CD14-positive monocyte (primary cell): ENCODE data around the gene TDRD3. TPM values are rescaled to one million over a fixed set of nuclear protein-coding genes. Genes with fewer than 3 reads are reported as not detected.

Experiments used
- DNase-seq, 3 donors: peaks; one replicate each; pipeline ENCODE4 v3.0.0-alpha.2; 2011 to 2022
- H2AFZ ChIP-seq: 2 replicates; pipeline ENCODE4 v1.6.0; 2012; ENCODE audit warnings: mild to moderate bottlenecking, low read depth, low read length, inconsistent platforms; ENCODE audit not compliant: insufficient read depth, poor library complexity, severe bottlenecking
- H3K27ac ChIP-seq, 2 donors: 1 replicate in 1 of 2; 2 replicates in 1 of 2; pipeline ENCODE4 v1.5.1; 2012 to 2013; ENCODE audit warnings: low read length in 2 of 2, control low read depth in 1 of 2, inconsistent platforms in 1 of 2, low read depth in 1 of 2, mild to moderate bottlenecking in 1 of 2
- H3K27me3 ChIP-seq, 2 donors: one replicate each; pipeline versions ENCODE4 v1.6.0 to v1.6.1; 2011 to 2013; ENCODE audit warnings: low read length in 2 of 2; ENCODE audit not compliant: control insufficient read depth in 2 of 2, insufficient read depth in 2 of 2
- H3K36me3 ChIP-seq, 2 donors: replicated peaks in 1 of 2; 1 replicate in 1 of 2; 2 replicates in 1 of 2; pipeline versions ENCODE4 v1.5.1 to v1.6.1; 2012 to 2013; ENCODE audit warnings: low read length in 2 of 2, control low read depth in 1 of 2, inconsistent platforms in 1 of 2, mild to moderate bottlenecking in 1 of 2; ENCODE audit not compliant: insufficient read depth in 2 of 2, control insufficient read depth in 1 of 2
- H3K4me1 ChIP-seq, 2 donors: 1 replicate in 1 of 2; 2 replicates in 1 of 2; pipeline versions ENCODE4 v1.5.1 to v1.6.1; 2012 to 2013; ENCODE audit warnings: low read length in 2 of 2, control low read depth in 1 of 2, inconsistent platforms in 1 of 2, mild to moderate bottlenecking in 1 of 2, moderate library complexity in 1 of 2; ENCODE audit not compliant: insufficient read depth in 2 of 2, control insufficient read depth in 1 of 2
- H3K4me2 ChIP-seq: replicated peaks from 2 replicates; pipeline ENCODE3; 2012; ENCODE audit warnings: low read length, moderate library complexity, mild to moderate bottlenecking; ENCODE audit not compliant: poor library complexity, severe bottlenecking; ENCODE audit errors: extremely low read depth
- H3K4me3 ChIP-seq, 3 experiments: fragments of 200-600 bp in 1 of 3; sonication (generic) in 1 of 3; replicated peaks in 1 of 3; 1 replicate in 2 of 3; 2 replicates in 1 of 3; pipeline ENCODE4 v1.5.1; 2011 to 2013; ENCODE audit warnings: low read length in 3 of 3, mild to moderate bottlenecking in 3 of 3, control low read depth in 2 of 3, low read depth in 2 of 3, inconsistent platforms in 1 of 3, moderate library complexity in 1 of 3
- H3K79me2 ChIP-seq: 2 replicates; pipeline ENCODE4 v1.6.0; 2012; ENCODE audit warnings: mild to moderate bottlenecking, control low read depth, inconsistent platforms, low read length, moderate library complexity; ENCODE audit not compliant: insufficient read depth
- H3K9ac ChIP-seq: 2 replicates; pipeline ENCODE4 v1.6.0; 2017; ENCODE audit warnings: low read length, mild to moderate bottlenecking; ENCODE audit not compliant: insufficient read depth, poor library complexity, severe bottlenecking
- H3K9me3 ChIP-seq, 2 donors: replicated peaks in 1 of 2; 1 replicate in 1 of 2; 2 replicates in 1 of 2; pipeline versions ENCODE4 v1.5.1 to v1.6.1; 2012 to 2013; ENCODE audit warnings: low read length in 2 of 2, control low read depth in 1 of 2; ENCODE audit not compliant: control insufficient read depth in 1 of 2, insufficient read depth in 1 of 2
- H4K20me1 ChIP-seq: 2 replicates; pipeline ENCODE4 v1.6.0; 2012; ENCODE audit warnings: mild to moderate bottlenecking, low read length, control low read depth, moderate library complexity; ENCODE audit not compliant: insufficient read depth
- H3K27ac Mint-ChIP-seq, 7 donors: one replicate each; pipeline ENCODE4 v1.8.0; 2020; ENCODE audit warnings: mild to moderate bottlenecking in 7 of 7, mixed read lengths in 7 of 7, moderate library complexity in 6 of 7, inconsistent platforms in 2 of 7
- H3K27me3 Mint-ChIP-seq, 3 donors: one replicate each; pipeline ENCODE4 v1.8.0; 2021 to 2022; ENCODE audit warnings: low read depth in 3 of 3, mild to moderate bottlenecking in 3 of 3, mixed read lengths in 3 of 3, moderate library complexity in 3 of 3, inconsistent platforms in 1 of 3
- H3K36me3 Mint-ChIP-seq, 2 donors: one replicate each; pipeline ENCODE4 v1.8.0; 2020; ENCODE audit warnings: mixed read lengths in 2 of 2, inconsistent platforms in 1 of 2, mild to moderate bottlenecking in 1 of 2
- H3K4me1 Mint-ChIP-seq: one replicate; pipeline ENCODE4 v1.8.0; 2020; ENCODE audit warnings: mild to moderate bottlenecking, mixed read lengths
- H3K4me3 Mint-ChIP-seq, 2 donors: one replicate each; pipeline ENCODE4 v1.8.0; 2020; ENCODE audit warnings: mild to moderate bottlenecking in 2 of 2, mixed read lengths in 2 of 2, moderate library complexity in 1 of 2
- H3K9me3 Mint-ChIP-seq, 7 donors: one replicate each; pipeline ENCODE4 v1.8.0; 2020 to 2022; ENCODE audit warnings: mixed read lengths in 7 of 7, mild to moderate bottlenecking in 6 of 7, moderate library complexity in 6 of 7, inconsistent platforms in 2 of 7
- WGBS: methylation state at CpG from one replicate; pipeline ENCODE4 v1.1.5; 2013; ENCODE audit warnings: missing lambda C conversion rate; ENCODE audit not compliant: insufficient coverage; 5-methylcytosine and 5-hydroxymethylcytosine counted together
- intact Hi-C, 2 donors: fragments of 100-400 bp; cut with micrococcal nuclease; formaldehyde crosslinking; loops; one replicate each; pipeline versions ENCODE4 v1.15.0 to v1.15.1; 2023
- polyA plus RNA-seq, 3 donors: library from polyadenylated mRNA; depleted of rRNA in 1 of 3; unstranded in 2 of 3; stranded (reverse) in 1 of 3; fragments of 300-500 nt in 2 of 3; fragments of >200 nt in 1 of 3; fragmentation: Illumina TruSeq in 2 of 3; gene quantifications; 1 replicate in 2 of 3; 2 replicates in 1 of 3; pipeline ENCODE4 v1.2.3, GENCODE V29; 2012 to 2021
- TF ChIP-seq, protein P1 (sequence below): fragments of 200-600 bp; IDR thresholded peaks from one replicate; pipeline ENCODE4 v1.8.0; 2022; ENCODE audit warnings: antibody characterized with exemption, mild to moderate bottlenecking

TDRD3 gene
- polyA plus RNA-seq, 3 donors, result 2.7 to 4.8 (median 4.7) TPM

DNA sequence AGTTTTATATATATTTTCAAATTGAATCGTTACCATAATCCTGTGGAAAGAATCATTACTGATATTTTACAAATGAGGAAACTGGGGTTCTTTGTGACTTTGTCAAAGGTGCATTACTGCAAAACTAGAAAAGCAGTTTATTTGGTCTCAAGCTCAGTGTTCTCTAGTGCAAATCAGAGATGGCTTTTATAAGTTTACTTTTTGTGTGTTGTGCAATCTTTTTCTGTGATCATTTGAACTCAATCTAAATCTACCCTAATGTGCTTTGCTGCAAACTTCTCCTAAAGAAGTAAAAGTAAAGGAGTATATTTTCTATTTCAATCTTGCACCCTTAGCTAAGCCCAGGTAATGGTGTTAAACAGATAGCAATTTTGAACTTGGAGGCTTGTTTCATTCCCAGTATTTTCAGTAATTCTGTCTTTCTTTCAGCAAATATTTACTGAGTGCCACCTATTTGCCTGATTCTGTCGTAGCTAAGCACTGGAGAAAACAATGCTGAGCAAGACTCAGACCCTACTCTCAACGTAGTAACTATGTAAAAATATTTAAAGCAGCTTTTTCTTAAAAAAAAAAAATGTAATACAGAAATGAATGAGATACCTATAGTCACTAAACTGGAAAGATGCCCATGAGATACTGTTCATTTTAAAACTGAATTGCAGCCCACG is 124.0 kb downstream of the TDRD3 start:
- H3K4me3 Mint-ChIP-seq, result no peak overlapping the region
- peaks cover 11 to 15% of the 10 kb centered on the region in 2 donors for H3K36me3 Mint-ChIP-seq
- Histone ChIP-seq H3K9me3 (no peaks in the 10 kb centered on the region), H3K27ac (no peak overlapping the region), H3K4me1 (no peaks in the 10 kb centered on the region), H3K9ac (no peak overlapping the region), H3K4me2 (no peak overlapping the region), H3K79me2 (no peaks in the 10 kb centered on the region), H3K4me3 (no peak overlapping the region), H4K20me1 (no peaks in the 10 kb centered on the region), H2AFZ (no peak overlapping the region), H3K27me3 (no peaks in the 10 kb centered on the region), H3K36me3 (peaks cover 0 to 28% of the 10 kb centered on the region in 2 donors)
- H3K9me3 Mint-ChIP-seq, result no peaks in the 10 kb centered on the region
- no CpG with 5 or more reads among the region's 4 CpGs for WGBS
- intact Hi-C loops, result no loop called here
- no peaks in the 10 kb centered on the region for H3K27me3 Mint-ChIP-seq
- no peaks in the 10 kb centered on the region for H3K4me1 Mint-ChIP-seq
- no peak for DNase-seq
- no peak overlapping the region for H3K27ac Mint-ChIP-seq
- TF ChIP-seq, protein P1, sequence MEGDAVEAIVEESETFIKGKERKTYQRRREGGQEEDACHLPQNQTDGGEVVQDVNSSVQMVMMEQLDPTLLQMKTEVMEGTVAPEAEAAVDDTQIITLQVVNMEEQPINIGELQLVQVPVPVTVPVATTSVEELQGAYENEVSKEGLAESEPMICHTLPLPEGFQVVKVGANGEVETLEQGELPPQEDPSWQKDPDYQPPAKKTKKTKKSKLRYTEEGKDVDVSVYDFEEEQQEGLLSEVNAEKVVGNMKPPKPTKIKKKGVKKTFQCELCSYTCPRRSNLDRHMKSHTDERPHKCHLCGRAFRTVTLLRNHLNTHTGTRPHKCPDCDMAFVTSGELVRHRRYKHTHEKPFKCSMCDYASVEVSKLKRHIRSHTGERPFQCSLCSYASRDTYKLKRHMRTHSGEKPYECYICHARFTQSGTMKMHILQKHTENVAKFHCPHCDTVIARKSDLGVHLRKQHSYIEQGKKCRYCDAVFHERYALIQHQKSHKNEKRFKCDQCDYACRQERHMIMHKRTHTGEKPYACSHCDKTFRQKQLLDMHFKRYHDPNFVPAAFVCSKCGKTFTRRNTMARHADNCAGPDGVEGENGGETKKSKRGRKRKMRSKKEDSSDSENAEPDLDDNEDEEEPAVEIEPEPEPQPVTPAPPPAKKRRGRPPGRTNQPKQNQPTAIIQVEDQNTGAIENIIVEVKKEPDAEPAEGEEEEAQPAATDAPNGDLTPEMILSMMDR, result no peak

DNA sequence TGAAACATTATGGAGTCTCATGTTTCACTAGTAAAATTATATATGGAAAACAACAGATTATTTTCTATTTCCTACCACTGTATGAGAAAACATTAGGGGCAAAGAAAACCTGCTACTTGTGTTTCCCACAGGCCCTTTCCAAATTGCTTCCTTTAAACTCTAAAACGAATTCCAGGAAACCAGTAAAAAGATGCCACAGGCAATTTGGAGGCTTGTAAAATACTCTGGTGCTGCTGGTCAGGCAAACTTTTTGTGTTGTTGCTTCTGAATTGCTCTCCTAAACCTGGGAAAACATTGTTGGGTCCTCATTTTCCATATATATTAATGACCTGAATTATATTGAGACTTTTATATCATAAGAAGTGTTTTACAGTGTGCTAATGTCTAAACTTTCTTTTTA is 141.5 kb downstream of the TDRD3 start:
- intact Hi-C loops, result no loop called here
- Histone ChIP-seq H3K79me2 (no peaks in the 10 kb centered on the region), H3K4me2 (no peak overlapping the region), H3K9me3 (no peaks in the 10 kb centered on the region), H2AFZ (no peak overlapping the region), H3K27ac (no peak overlapping the region), H4K20me1 (no peaks in the 10 kb centered on the region), H3K4me3 (no peak overlapping the region), H3K9ac (no peak overlapping the region), H3K36me3 (no peaks in the 10 kb centered on the region), H3K4me1 (no peaks in the 10 kb centered on the region), H3K27me3 (no peaks in the 10 kb centered on the region)
- no peak overlapping the region for H3K4me3 Mint-ChIP-seq
- H3K27me3 Mint-ChIP-seq, result peaks cover 0 to 1% (median 0%) of the 10 kb centered on the region in 3 donors
- TF ChIP-seq, protein P1, result no peak
- H3K36me3 Mint-ChIP-seq, result peaks cover 12 to 15% of the 10 kb centered on the region in 2 donors
- no peaks in the 10 kb centered on the region for H3K4me1 Mint-ChIP-seq
- peaks cover 0 to 5% (median 0%) of the 10 kb centered on the region in 7 donors for H3K9me3 Mint-ChIP-seq
- WGBS, result 80% methylated on average over 1 of the region's 1 CpG
- DNase-seq, result no peak
- no peak overlapping the region for H3K27ac Mint-ChIP-seq
